Eye (tissue), 1 donor: ENCODE data around the gene MAP3K2.
"Not testable (repeated sequence)": the region's sequence is repeated elsewhere in the genome, so short reads cannot be mapped to it uniquely, and the experiment has no call there.

Experiments used
- DNase-seq: peaks from one replicate; pipeline ENCODE4 v3.0.0-alpha.2; 2015

Gene MAP3K2

DNA sequence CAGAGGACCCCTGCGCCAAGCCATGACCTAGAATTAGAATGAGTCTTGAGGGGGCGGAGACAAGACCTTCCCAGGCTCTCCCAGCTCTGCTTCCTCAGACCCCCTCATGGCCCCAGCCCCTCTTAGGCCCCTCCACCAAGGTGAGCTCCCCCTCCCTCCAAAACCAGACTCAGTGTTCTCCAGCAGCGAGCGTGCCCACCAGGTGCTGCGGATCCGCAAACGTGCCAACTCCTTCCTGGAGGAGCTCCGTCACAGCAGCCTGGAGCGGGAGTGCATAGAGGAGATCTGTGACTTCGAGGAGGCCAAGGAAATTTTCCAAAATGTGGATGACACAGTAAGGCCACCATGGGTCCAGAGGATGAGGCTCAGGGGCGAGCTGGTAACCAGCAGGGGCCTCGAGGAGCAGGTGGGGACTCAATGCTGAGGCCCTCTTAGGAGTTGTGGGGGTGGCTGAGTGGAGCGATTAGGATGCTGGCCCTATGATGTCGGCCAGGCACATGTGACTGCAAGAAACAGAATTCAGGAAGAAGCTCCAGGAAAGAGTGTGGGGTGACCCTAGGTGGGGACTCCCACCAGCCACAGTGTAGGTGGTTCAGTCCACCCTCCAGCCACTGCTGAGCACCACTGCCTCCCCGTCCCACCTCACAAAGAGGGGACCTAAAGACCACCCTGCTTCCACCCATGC, 33.5 kb upstream of the MAP3K2 start:
- DNase-seq: no peak

DNA sequence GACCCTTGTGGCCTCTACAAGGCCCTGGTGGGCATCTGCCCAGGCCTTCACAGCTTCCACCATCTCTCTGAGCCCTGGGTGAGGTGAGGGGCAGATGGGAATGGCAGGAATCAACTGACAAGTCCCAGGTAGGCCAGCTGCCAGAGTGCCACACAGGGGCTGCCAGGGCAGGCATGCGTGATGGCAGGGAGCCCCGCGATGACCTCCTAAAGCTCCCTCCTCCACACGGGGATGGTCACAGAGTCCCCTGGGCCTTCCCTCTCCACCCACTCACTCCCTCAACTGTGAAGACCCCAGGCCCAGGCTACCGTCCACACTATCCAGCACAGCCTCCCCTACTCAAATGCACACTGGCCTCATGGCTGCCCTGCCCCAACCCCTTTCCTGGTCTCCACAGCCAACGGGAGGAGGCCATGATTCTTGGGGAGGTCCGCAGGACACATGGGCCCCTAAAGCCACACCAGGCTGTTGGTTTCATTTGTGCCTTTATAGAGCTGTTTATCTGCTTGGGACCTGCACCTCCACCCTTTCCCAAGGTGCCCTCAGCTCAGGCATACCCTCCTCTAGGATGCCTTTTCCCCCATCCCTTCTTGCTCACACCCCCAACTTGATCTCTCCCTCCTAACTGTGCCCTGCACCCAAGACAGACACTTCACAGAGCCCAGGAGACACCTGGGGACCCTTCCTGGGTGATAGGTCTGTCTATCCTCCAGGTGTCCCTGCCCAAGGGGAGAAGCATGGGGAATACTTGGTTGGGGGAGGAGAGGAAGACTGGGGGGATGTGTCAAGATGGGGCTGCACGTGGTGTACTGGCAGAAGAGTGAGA, 32.5 kb upstream of the MAP3K2 start:
- no peak for DNase-seq

DNA sequence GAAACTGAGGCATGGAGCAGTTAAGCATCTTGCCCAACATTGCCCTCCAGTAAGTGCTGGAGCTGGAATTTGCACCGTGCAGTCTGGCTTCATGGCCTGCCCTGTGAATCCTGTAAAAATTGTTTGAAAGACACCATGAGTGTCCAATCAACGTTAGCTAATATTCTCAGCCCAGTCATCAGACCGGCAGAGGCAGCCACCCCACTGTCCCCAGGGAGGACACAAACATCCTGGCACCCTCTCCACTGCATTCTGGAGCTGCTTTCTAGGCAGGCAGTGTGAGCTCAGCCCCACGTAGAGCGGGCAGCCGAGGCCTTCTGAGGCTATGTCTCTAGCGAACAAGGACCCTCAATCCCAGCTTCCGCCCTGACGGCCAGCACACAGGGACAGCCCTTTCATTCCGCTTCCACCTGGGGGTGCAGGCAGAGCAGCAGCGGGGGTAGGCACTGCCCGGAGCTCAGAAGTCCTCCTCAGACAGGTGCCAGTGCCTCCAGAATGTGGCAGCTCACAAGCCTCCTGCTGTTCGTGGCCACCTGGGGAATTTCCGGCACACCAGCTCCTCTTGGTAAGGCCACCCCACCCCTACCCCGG, 31.8 kb upstream of the MAP3K2 start:
- no peak for DNase-seq

DNA sequence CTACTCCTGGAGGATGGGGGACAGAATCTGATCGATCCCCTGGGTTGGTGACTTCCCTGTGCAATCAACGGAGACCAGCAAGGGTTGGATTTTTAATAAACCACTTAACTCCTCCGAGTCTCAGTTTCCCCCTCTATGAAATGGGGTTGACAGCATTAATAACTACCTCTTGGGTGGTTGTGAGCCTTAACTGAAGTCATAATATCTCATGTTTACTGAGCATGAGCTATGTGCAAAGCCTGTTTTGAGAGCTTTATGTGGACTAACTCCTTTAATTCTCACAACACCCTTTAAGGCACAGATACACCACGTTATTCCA, 31.3 kb upstream of the MAP3K2 start:
- no peak for DNase-seq

DNA sequence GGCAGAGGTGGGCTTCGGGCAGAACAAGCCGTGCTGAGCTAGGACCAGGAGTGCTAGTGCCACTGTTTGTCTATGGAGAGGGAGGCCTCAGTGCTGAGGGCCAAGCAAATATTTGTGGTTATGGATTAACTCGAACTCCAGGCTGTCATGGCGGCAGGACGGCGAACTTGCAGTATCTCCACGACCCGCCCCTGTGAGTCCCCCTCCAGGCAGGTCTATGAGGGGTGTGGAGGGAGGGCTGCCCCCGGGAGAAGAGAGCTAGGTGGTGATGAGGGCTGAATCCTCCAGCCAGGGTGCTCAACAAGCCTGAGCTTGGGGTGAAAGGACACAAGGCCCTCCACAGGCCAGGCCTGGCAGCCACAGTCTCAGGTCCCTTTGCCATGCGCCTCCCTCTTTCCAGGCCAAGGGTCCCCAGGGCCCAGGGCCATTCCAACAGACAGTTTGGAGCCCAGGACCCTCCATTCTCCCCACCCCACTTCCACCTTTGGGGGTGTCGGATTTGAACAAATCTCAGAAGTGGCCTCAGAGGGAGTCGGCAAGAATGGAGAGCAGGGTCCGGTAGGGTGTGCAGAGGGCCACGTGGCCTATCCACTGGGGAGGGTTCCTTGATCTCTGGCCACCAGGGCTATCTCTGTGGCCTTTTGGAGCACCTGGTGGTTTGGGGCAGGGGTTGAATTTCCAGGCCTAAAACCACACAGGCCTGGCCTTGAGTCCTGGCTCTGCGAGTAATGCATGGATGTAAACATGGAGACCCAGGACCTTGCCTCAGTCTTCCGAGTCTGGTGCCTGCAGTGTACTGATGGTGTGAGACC, 30.7 kb upstream of the MAP3K2 start, which contains the start of gene PROC:
TSS of gene PROC (plus strand) at position 128 of the 812 bp plus-strand sequence. CDS start 1,516 bp downstream, outside the sequence.
- no peak for DNase-seq

DNA sequence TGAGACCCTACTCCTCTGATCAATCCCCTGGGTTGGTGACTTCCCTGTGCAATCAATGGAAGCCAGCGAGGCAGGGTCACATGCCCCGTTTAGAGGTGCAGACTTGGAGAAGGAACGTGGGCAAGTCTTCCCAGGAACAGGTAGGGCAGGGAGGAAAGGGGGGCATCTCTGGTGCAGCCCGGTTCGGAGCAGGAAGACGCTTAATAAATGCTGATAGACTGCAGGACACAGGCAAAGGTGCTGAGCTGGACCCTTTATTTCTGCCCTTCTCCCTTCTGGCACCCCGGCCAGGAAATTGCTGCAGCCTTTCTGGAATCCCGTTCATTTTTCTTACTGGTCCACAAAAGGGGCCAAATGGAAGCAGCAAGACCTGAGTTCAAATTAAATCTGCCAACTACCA, 29.6 kb upstream of the MAP3K2 start:
- no peak for DNase-seq

DNA sequence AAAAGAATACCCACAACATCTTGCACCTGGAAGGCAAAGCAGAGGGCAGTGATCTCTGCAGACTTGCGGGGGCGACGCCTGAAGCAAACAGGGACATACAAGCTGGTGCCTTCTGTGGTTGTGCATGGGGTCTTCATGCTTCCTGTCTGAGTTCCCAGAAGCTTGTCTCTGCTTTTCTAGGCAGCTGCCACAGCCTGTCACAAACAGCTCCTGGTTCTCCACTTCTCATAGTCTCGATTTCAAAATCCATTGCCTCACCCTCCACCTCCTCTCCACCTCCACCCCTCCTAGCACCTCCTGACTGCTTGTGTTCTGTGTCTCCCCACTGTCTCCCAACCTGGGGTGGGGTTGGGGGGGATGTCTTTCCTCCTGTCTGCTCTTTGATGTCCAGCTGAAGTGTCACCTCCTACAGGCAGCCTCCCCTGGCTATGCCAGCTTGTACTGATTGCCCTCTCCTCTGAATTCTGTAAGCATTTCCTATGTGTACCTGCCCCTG, 28.8 kb upstream of the MAP3K2 start:
- DNase-seq: no peak

DNA sequence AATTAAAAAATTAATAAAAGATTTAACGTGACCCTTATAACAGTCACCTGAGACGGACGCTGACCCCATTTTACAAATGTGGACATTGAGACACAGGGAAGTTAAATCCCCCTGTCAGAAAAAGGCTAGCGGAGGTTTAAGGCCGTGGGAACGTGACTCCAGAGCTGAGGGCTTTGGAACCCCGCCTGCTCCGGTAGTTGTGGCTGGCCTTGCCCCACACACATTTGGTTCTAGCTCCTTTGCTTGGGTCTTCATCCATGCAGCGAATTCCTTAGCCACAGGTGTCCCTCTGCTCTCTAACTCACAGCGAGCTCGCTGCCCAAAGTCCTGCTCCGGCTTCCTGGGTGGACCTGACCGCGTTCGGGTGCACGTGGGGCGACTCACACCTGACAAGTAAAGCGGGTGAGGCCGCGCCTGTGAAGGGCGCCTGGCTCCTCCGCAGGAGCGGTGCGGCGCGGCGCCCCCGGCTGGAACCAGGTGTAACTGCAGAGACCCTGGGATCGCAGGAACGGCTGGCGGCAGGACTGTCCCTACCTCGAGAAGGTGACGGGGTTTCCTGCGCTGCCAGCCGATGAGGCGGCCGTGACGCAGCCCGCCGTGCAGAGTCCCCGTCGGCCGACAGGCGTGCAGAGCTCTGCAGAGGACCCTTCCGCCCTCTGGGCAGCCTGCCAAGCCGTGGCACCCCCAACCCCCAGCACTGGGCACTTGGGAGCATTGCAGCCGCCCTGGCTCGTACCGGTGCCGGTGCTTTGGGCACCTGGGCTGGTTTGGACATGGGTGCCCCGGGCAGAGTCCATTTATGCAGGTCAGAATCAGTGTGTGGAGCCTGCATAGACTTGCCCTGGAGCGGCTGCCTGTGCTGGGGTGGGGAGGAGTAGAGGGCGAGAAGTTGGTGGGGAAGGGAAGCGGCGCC, 28.1 kb upstream of the MAP3K2 start:
- DNase-seq: peak; percentile 78

DNA sequence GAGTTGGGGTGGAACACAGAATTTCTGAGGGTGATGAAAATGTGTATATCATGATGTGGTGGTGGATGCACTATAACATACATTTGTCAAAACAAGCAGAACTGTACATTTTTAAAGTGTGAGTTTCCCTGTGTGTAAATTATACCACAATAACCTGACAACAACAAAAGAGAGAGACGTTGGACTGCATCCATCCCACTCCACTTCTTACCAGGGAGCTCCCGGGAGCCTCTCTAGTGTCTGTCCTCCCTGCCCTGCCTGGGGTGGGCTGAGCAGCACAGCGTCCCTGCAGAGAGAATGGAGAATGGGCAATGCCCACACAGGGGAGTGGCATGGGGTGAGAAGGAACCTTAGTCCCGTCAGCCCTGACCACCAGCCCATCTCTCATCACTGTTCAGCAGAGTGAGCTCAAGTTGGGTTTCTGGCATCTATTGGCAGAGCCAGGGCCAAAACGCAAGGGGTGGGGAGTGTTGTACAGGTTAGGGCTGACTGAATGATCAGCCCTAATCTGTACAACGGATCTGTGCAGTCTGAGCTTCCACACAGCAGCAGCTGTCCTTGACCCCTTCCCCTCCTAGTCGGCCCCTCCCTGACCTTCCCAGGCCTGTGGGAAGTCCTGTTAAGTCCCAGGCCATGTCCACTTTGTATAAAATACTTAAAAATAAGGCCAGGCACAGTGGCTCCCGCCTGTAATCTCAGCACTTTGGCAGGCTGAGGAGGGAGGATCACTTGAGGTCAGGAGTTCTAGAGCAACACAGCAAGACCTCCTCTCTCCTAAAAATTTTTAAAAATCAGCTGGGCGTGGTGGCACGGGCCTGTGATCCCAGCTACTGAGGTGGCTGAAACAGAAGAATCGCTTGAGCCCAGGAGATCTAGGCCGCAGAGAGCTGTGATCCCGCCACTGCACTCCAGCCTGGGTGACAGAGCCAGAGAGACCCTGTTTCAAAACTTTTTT, 27.1 kb upstream of the MAP3K2 start:
- DNase-seq: no peak

DNA sequence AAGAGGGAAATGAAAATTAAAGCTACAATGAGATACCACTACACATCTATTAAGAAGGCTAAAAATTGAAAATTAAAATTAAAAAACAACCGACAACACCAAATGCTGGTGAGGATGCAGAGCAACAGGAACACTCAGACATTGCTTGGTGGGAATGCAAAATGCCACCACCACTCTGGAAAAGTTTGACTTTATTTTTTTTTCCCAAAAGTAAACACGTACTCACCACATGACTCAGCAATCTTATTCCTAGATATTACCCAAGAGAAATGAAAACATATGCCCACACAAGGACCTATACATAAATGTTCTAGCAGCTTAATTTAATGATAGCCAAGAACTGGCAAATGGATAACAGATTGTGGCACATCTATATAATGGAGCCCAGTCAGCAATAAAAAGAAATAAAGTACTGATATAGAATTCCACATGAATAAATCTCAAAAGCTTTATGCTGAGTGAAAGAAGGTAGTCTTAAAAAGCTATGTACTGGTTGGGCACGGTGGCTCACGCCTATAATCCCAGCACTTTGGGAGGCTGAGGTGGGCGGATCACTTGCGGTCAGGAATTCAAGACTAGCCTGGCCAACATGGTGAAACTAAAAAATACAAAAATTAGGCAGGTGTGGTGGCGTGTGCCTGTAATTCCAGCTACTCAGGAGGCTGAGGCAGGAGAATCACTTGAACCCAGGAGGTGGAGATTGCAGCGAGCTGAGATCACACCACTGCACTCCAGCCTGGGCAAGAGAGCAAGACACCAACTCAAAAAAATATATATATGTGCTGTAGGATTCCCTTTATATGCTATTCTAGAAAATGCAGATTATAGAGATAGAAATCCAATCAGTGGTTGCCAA, 26.2 kb upstream of the MAP3K2 start:
- DNase-seq: no peak

DNA sequence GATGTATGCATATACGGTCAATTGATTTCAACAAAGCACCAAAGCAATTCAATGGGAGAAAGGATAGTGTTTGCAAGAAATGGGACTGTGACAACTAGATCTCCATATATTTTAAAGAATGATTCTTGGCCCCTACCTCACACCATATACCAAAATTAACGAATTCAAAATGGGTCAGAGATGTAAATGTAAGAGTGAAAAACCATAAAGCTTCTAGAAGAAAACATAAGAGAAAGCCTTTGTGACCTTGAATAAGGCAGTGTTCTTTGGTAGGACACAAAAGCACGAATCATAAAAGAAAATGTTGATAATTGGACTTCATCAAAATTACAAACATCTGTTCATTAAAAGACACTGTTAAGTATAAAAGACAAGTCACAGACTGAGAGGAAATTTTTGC, 25.4 kb upstream of the MAP3K2 start:
- no peak for DNase-seq

DNA sequence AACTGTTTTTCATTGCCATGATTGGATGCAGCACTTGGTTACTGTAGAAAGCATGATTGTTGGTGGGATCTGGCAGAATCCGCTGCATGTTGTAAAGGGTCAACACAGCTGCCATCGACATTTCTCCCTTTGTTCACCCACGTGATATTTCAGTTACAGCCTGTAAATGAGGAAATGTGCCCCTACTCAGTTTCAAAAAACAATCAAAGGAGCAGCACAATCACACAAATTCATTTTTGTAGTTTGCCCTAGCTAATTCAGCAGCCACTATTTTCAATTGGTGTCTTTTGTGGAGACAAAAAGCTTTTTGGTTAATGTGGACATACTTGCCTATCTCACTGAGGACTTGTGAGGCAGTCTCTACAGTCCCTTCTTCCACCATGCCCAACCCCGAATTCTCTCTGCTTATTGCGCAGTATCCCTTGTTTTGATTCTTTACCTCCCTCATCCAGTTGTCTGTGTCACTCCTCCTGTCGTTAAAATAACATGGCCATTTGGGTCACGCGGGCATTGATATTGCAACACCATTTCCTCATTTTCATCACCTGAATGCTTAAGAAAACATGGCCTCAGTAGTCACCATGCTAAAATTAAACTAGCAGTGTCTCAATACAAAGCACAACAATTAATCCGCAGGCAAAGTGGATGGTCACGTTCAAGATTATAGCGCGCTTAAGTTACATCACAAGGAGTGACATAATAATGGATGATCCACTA, 24.0 kb upstream of the MAP3K2 start:
- peak; percentile 28 for DNase-seq

DNA sequence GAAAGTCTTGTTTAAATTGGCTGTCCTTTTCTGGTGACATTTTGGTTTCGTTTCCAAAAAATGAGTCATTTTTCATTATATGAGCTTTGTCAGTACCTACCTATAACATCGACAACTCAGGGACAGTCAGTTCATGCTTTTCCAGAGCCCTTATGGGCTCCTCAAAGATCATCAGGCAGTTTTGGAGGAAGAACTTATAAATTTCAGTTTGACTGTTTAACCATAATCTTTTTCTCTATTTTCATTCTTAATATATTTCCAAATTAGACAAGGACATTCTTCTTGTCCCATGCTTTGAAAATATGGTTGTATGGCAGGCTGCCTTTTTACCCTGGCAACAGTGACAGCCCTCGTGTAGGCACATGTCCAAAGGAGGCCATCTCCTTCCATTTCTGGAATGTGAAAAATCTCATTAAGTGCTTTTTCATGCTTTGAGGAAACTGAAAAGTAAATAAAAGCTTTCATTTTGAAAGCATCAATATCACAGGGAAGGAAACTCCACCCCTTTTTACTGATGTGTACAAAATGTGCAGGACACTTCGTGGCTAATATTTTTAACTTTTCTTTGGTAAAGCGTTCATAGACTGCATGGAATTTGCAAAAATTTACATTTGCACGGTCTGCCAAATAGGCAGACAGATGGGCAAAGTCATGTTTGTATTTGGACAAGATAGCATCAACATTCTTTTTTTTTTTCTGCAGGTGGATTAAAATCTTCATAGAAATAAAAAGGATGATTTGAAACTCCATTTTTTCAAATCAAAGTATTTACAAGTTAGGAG, 23.3 kb upstream of the MAP3K2 start:
- peak; percentile 59 for DNase-seq

DNA sequence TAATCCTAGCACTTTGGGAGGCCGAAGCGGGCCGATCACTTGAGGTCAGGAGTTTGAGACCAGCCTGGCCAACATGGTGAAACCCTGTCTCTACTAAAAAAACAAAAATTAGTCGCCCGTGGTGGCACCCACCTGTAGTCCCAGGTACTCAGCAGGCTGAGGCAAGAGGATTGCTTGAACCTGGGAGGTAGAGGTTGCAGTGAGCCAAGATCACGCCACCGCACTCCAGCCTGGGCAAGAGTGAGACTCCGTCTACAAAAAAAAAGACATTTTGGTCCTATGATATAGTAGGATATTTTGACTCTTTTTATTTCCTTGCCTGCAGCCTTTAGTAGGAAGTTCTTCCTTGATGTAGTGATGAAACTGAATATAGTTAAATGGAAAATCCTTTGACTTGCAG, 21.9 kb upstream of the MAP3K2 start:
- DNase-seq: not testable (repeated sequence)

DNA sequence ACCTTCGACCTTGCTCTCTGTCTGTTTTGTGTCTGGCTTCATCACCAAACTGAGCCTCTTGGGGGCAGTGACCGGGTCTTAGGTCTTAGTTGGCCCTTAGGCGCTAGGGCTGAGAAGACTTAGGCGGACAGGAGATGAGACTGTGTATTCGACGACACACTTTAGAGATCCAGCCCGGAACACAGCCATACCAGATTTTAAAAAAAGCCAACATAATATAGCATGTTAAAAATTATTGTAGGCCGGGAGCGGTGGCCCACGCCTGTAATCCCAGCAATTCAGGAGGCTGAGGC, 21.0 kb upstream of the MAP3K2 start:
- DNase-seq: no peak

DNA sequence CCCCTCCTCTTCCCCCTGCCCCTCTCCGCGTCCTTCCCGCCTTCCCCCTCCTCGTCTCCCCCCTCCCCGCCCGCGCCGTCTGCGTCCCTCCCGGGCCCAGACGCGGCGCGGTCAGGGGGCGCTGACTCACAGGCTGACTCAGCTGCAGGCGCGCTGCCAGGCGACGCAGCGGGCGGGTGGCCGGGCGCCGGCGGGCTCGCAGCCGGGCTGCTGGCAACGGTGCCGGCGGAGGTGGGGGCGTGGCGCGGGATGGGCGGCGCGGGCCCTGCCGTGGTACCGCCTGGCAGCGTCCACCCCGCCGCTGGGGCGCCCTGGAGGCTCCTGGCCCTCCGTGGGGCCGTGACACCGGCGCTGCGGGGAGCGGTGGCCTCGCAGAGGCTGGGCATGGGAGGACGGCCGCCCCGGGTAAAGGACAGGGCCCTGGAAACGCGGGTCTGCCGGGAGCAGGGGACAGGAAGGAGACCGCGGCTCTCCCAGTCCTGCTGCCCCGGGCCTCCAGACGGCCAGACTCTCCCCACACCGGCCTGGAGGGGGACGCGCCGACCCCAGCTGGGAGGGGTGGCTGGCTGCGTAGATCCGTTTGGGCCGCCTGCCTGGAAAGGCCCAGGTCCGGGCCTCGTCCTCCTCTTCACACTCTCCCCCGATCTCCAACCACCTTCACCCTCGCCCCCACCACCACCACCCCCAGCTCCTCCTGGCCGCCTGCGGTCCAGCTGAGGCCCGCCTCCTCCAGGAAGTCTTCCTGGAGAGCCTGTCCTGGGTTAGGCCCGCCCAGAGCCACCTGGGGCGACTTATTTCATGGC, 20.4 kb upstream of the MAP3K2 start:
- peak; percentile 94 for DNase-seq

DNA sequence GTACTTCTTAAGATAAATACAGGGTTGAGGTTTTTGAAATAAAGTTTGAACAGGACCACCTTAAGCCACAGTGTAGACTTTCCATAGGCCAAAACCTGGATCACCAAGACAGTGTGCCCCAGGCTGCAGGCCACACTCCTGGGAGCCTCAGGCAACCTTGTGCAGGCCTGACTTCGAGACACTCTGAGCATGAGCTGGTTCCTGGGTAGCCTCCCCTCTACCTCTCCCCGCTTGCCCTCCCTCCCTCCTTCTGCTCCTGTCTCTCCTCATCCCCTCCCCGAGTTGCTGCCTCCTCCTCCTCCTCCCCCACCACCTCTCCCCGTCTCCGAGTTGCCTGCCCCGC, 19.9 kb upstream of the MAP3K2 start:
- no peak for DNase-seq

DNA sequence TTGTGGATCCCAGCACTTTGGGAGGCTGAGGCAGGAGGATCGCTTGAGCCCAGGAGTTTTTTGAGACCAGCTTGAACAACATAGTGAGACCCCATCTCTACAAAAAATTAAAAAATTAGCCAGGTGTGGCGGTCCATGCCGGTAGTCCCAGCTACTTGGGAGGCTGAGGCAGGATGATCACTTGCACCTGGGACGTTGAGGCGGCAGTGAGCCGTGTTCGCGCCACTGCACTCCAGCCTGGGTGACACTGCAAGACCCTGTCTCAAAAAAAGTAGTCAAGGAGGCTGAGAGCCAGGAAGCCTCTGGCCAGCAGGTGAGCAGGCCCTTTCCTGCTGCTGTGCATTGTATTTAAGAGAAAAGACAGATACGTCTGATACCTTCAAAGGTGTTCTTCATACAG, 19.3 kb upstream of the MAP3K2 start:
- DNase-seq: no peak
